HTR-8/SVneo (cell line): ENCODE data around the gene TBRG1.
A peak's percentile ranks its signal among the peaks of the same experiment; 100 is the strongest.
"Not testable (repeated sequence)": the region's sequence is repeated elsewhere in the genome, so short reads cannot be mapped to it uniquely, and the experiment has no call there.

Experiments
- DNase-seq: peaks from one replicate; pipeline ENCODE4 v3.0.0; 2011; ENCODE audit warnings: low spot score, mixed read lengths; ENCODE audit not compliant: insufficient read length
- FAIRE-seq: peaks from 2 replicates; lab custom pipeline; 2011; peaks lifted over from hg19 to GRCh38; lab: Jason Lieb, UNC

The TBRG1 gene

GRCh38 chr11:124622531-124623451 is at the start of gene TBRG1:
TSS of gene TBRG1 (plus strand) at chr11:124622864. CDS start at chr11:124623084, 220 bp downstream.
- FAIRE-seq (peak; percentile 71), DNase-seq (peak; percentile 89)

- DNase-seq (no peak), FAIRE-seq (no peak)
Measured at GRCh38 chr11:124577716-124578427, 44.8 kb upstream of the TBRG1 start.

GRCh38 chr11:124578761-124579160 is 43.9 kb upstream of the TBRG1 start:
- no peak for DNase-seq
- no peak for FAIRE-seq

GRCh38 chr11:124581817-124582216 is 40.8 kb upstream of the TBRG1 start:
- no peak for DNase-seq
- FAIRE-seq, result no peak

- DNase-seq (no peak), FAIRE-seq (no peak)
Measured at GRCh38 chr11:124582565-124582964, 40.1 kb upstream of the TBRG1 start.

- no peak for DNase-seq
- no peak for FAIRE-seq
Measured at GRCh38 chr11:124583781-124584180, 38.9 kb upstream of the TBRG1 start.

- no peak for FAIRE-seq
- no peak for DNase-seq
Measured at GRCh38 chr11:124584681-124585372, 37.8 kb upstream of the TBRG1 start.

- FAIRE-seq (no peak), DNase-seq (peak; percentile 21)
Measured at GRCh38 chr11:124586238-124586860, 36.3 kb upstream of the TBRG1 start.

- DNase-seq (no peak), FAIRE-seq (no peak)
Measured at GRCh38 chr11:124591430-124591829, 31.2 kb upstream of the TBRG1 start.

- FAIRE-seq (no peak), DNase-seq (no peak)
Measured at GRCh38 chr11:124592627-124593026, 30.0 kb upstream of the TBRG1 start.

GRCh38 chr11:124595302-124595701 is 27.4 kb upstream of the TBRG1 start:
- DNase-seq, result no peak
- no peak for FAIRE-seq

- no peak for DNase-seq
- no peak for FAIRE-seq
Measured at GRCh38 chr11:124597626-124598025, 25.0 kb upstream of the TBRG1 start.

- FAIRE-seq (no peak), DNase-seq (no peak)
Measured at GRCh38 chr11:124600621-124601320, 21.9 kb upstream of the TBRG1 start.

- FAIRE-seq, result no peak
Measured at GRCh38 chr11:124602193-124602592, 20.5 kb upstream of the TBRG1 start.

GRCh38 chr11:124602723-124603122 is 19.9 kb upstream of the TBRG1 start:
- FAIRE-seq, DNase-seq: not testable (repeated sequence)

More at GRCh38 chr11:124602193-124602592, 20.5 kb upstream of the TBRG1 start:
- DNase-seq, result no peak

GRCh38 chr11:124605719-124606118 is 16.9 kb upstream of the TBRG1 start:
- no peak for FAIRE-seq
- DNase-seq, result no peak

GRCh38 chr11:124608147-124608546 is 14.5 kb upstream of the TBRG1 start:
- no peak for DNase-seq
- FAIRE-seq, result no peak

GRCh38 chr11:124610295-124610694 is 12.4 kb upstream of the TBRG1 start:
- FAIRE-seq (no peak), DNase-seq (no peak)

- no peak for FAIRE-seq
- no peak for DNase-seq
Measured at GRCh38 chr11:124611064-124611463, 11.6 kb upstream of the TBRG1 start, which contains the start of gene PANX3. TSS of gene PANX3 (plus strand) at chr11:124611428. CDS start at chr11:124611557, 129 bp downstream.
